Spleen (tissue), 11 donors: ENCODE data around the gene SLC2A11. TPM values are rescaled to one million over a fixed set of nuclear protein-coding genes. Genes with fewer than 3 reads are reported as not detected.

Experiments
- DNase-seq: peaks from one replicate; pipeline ENCODE4 v3.0.0-alpha.2; 2020
- H3K27ac ChIP-seq, 8 donors: fragments of 200-600 bp; sonication (generic) in 7 of 8; 1 replicate in 4 of 8; 2 replicates in 4 of 8; pipeline versions ENCODE4 v1.5.0 to v1.8.0; 2016 to 2021; ENCODE audit warnings: inconsistent platforms in 4 of 8, mild to moderate bottlenecking in 4 of 8, moderate library complexity in 1 of 8
- H3K27me3 ChIP-seq, 7 donors: fragments of 200-600 bp; sonication (generic) in 6 of 7; replicated peaks in 1 of 7; 1 replicate in 4 of 7; 2 replicates in 3 of 7; pipeline versions ENCODE4 v1.5.0 to v1.8.0; 2016 to 2021; ENCODE audit warnings: inconsistent platforms in 3 of 7, mild to moderate bottlenecking in 1 of 7
- H3K36me3 ChIP-seq, 6 donors: fragments of 200-600 bp; sonication (generic) in 5 of 6; 1 replicate in 4 of 6; 2 replicates in 2 of 6; pipeline versions ENCODE4 v1.5.0 to v1.8.0; 2016 to 2021; ENCODE audit warnings: inconsistent platforms in 2 of 6
- H3K4me1 ChIP-seq, 6 donors: fragments of 200-600 bp; sonication (generic) in 5 of 6; 1 replicate in 3 of 6; 2 replicates in 3 of 6; pipeline versions ENCODE4 v1.5.0 to v1.8.0; 2016 to 2021; ENCODE audit warnings: inconsistent platforms in 3 of 6
- H3K4me3 ChIP-seq, 8 donors: fragments of 200-600 bp; sonication (generic) in 7 of 8; 1 replicate in 4 of 8; 2 replicates in 4 of 8; pipeline versions ENCODE4 v1.5.0 to v1.8.0; 2016 to 2021; ENCODE audit warnings: inconsistent platforms in 4 of 8, mild to moderate bottlenecking in 4 of 8, moderate library complexity in 2 of 8
- H3K9me3 ChIP-seq, 8 donors: fragments of 200-600 bp; sonication (generic) in 7 of 8; 1 replicate in 4 of 8; 2 replicates in 4 of 8; pipeline versions ENCODE4 v1.5.0 to v1.8.0; 2016 to 2021; ENCODE audit warnings: inconsistent platforms in 4 of 8
- CTCF ChIP-seq, 11 experiments: fragments of 200-600 bp in 7 of 11; fragments of 450-650 bp in 4 of 11; sonication (generic) in 4 of 11; IDR thresholded peaks in 8 of 11; conservative IDR thresholded peaks in 3 of 11; 1 replicate in 7 of 11; 2 replicates in 4 of 11; pipeline versions ENCODE4 v1.4.0 to v1.8.0; 2016 to 2021; ENCODE audit warnings: antibody characterized with exemption in 11 of 11, inconsistent platforms in 4 of 11, mild to moderate bottlenecking in 1 of 11
- POLR2A ChIP-seq, 3 donors: fragments of 450-650 bp; IDR thresholded peaks; one replicate each; pipeline ENCODE4 v1.5.1; 2017; ENCODE audit warnings: antibody characterized with exemption in 3 of 3, mild to moderate bottlenecking in 1 of 3
- POLR2AphosphoS5 ChIP-seq, 3 donors: sonication (generic); formaldehyde crosslinking; IDR thresholded peaks; one replicate each; pipeline ENCODE4 v1.5.1; 2017; ENCODE audit warnings: antibody characterized with exemption in 3 of 3
- WGBS, 5 donors: extraction: QIAGEN DNeasy Blood & Tissue Kit in 3 of 5; methylation state at CpG; one replicate each; pipeline versions ENCODE4 v1.1.5 to v1.1.7; 2013 to 2018; 5-methylcytosine and 5-hydroxymethylcytosine counted together
- intact Hi-C: fragments of 100-400 bp; cut with DNase I; formaldehyde crosslinking; loops from one replicate; pipeline ENCODE4 v1.15.0; 2023; ENCODE audit warnings: low total_unique reads
- polyA plus RNA-seq, 3 donors: library from polyadenylated mRNA; stranded (reverse); fragments of 200-250 nt; gene quantifications; one replicate each; pipeline ENCODE4 v1.2.1, GENCODE V29; 2013
- total RNA-seq, 7 donors: library from RNA; depleted of rRNA in 3 of 7; stranded (reverse); fragments of >200 nt in 3 of 7; fragmentation: NEBNext Ultra II Directional in 4 of 7; extraction: Animal tissue kit (Norgen Biotek cat#: 25700) in 4 of 7; gene quantifications; one replicate each; pipeline versions ENCODE4 v1.1.0 to v1.2.1, GENCODE V29; 2016 to 2021
- donor health status: healthy with polysubstance abuse.
- donor health status: DM: no; HTN: no; CAD: no; lungs with moderate emphysema.
- donor health status: DM: no; HTN: no; CAD: no.
- donor health status: Bipolar disorder and iron deficiency.
- donor health status: healthy.
- donor health status: DM: no; HTN: no; CAD: no.
- donor health status: DM: yes; HTN: yes; CAD: no.

Gene SLC2A11
- total and polyA plus RNA-seq, 10 donors: 12.0 to 23.5 (median 16.5) TPM

DNA sequence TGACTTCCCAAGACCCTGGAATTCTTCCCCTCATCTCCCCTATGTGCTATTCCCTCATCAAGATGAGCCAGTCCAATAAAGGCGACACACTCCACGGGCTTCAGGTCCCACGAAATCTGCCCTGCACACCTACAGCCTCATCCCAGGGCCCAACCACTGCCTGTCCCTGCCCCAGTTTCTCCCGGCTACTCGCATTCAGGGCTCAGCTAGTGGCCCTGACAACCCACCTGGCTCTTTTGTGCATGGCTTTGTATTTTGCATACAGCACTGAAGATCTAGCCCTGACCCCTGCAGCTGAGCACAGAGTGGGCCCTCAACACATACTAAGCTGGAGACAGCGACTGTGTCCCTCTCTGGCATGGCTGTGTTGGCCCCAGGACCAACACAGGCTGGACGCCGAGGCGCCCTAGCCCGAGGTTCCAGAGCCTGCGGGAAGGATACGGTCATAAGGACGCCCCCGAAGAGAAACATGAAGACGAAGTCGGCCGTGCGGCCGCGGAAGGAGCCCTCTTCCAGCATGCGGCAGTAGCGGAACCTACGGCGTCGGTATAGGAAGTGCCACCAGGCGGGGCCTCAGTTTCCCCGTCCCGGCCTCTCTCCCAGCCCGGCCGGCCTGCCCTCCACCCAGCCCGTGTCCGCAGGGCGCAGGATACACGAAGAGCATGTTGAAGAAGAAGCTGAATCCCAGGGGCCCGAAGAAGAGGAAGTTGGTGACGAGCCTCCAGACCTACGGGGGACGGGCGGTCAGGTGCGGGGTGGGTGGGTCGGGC lies 19.6 kb upstream of the SLC2A11 start:
- Histone ChIP-seq H3K27ac (peak overlapping the region; percentile 17 to 86 (median 80)), H3K36me3 (peaks cover 0 to 41% (median 35%) of the 10 kb centered on the region in 6 donors), H3K4me1 (peaks cover 9 to 43% (median 33%) of the 10 kb centered on the region in 6 donors), H3K27me3 (no peaks in the 10 kb centered on the region), H3K4me3 (peak overlapping the region; percentile 53 to 86 (median 68)), H3K9me3 (no peaks in the 10 kb centered on the region)
- 16 to 32% (median 21%) methylated on average over 19 to 41 of the region's 41 CpGs for WGBS, 5 donors
- intact Hi-C loops: no loop called here
- no peak for TF ChIP-seq POLR2AphosphoS5 (IDR thresholded peaks at IDR 0.05)
- no peak for TF ChIP-seq POLR2A (IDR thresholded peaks at IDR 0.05)
- TF ChIP-seq CTCF (IDR thresholded peaks at IDR 0.05 in 8 of 11, conservative IDR thresholded peaks at IDR 0.05 in 3 of 11): no peak
- peak; percentile 88 for DNase-seq

DNA sequence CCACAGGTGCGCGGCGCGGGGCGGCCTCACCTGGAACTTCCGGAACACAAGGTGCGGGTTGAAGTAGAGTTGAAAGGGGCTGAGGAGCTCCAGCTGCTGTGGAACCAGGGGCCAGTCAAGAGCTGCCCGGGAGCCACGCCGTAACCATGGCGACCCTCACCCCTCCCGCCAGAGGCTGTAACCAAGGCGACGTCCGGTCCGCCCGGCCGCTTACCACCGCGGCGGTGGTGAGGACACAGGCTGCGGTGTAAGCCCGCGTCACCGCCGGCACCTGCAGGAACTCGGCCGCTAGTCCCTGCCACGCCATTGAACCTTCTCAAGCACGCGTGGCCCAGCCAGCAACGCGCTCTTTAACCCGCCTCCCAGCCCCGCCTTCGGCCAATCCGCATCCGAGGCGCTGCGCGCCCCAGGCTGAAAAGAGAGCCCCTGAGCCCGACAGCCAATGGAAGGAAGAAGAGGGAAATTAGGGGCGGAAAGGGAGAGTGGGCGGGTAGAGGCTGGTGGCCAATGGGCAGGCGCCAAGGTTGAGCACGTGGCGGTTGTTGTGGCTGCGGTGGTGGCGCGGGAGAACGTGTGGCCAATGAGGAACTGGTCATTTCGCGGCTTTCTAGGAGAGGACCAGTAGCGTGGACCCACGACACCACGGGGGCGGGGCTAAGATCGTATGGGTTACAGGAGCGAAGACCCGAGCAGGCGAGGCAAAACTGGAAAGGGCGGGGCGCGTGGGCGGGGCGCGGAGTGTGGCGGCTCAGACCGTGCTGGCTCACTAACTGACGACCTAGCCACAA lies 18.8 kb upstream of the SLC2A11 start, which contains the start of gene DERL3:
Gene DERL3 (minus strand): TSS at position 326 of the 788 bp plus-strand sequence. CDS start 19 bp downstream, at position 307.
- DNase-seq: peak; percentile 99
- intact Hi-C loops: no loop called here
- Histone ChIP-seq H3K4me3 (peak within 1 kb of the TSS; percentile 53 to 86 (median 68)), H3K4me1 (peaks cover 9 to 49% (median 39%) of the 10 kb centered on the region in 6 donors), H3K36me3 (peaks cover 0 to 33% (median 27%) of the 10 kb centered on the region in 6 donors), H3K27ac (peak within 1 kb of the TSS; percentile 17 to 86 (median 80)), H3K27me3 (no peaks in the 10 kb centered on the region), H3K9me3 (no peaks in the 10 kb centered on the region)
- 0 to 2% (median 1%) methylated on average over 40 to 70 of the region's 70 CpGs for WGBS, 5 donors
- TF ChIP-seq POLR2A (IDR thresholded peaks at IDR 0.05): no peak
- TF ChIP-seq CTCF (IDR thresholded peaks at IDR 0.05 in 8 of 11, conservative IDR thresholded peaks at IDR 0.05 in 3 of 11): peak in 4 of 11 experiments; percentile 16 to 33 (median 30)
- peak; percentile 73 to 83 (median 78) for TF ChIP-seq POLR2AphosphoS5 (IDR thresholded peaks at IDR 0.05)

GRCh38 chr22:23840026-23840425 lies 17.6 kb upstream of the SLC2A11 start:
- no peak for DNase-seq
- peaks cover 17 to 61% (median 50%) of the 10 kb centered on the region in 6 donors for H3K4me1 ChIP-seq
- no peak for TF ChIP-seq POLR2AphosphoS5 (IDR thresholded peaks at IDR 0.05)
- no peaks in the 10 kb centered on the region for H3K27me3 ChIP-seq
- peaks cover 0 to 22% (median 15%) of the 10 kb centered on the region in 6 donors for H3K36me3 ChIP-seq
- intact Hi-C loops: no loop called here
- peak overlapping the region in 2 of 8 donors; percentile 80 to 86 for H3K27ac ChIP-seq
- no peaks in the 10 kb centered on the region for H3K9me3 ChIP-seq
- 80 to 90% (median 83%) methylated on average over 7 of the region's 7 CpGs for WGBS, 5 donors
- H3K4me3 ChIP-seq: no peak overlapping the region

GRCh38 chr22:23841292-23841691 lies 16.4 kb upstream of the SLC2A11 start:
- H3K4me3 ChIP-seq: no peak overlapping the region
- TF ChIP-seq CTCF (IDR thresholded peaks at IDR 0.05 in 8 of 11, conservative IDR thresholded peaks at IDR 0.05 in 3 of 11): no peak
- TF ChIP-seq POLR2A (IDR thresholded peaks at IDR 0.05): no peak
- TF ChIP-seq POLR2AphosphoS5 (IDR thresholded peaks at IDR 0.05): no peak
- no peaks in the 10 kb centered on the region for H3K9me3 ChIP-seq
- H3K36me3 ChIP-seq: peaks cover 0 to 9% (median 3%) of the 10 kb centered on the region in 6 donors
- peaks cover 28 to 69% (median 62%) of the 10 kb centered on the region in 6 donors for H3K4me1 ChIP-seq
- H3K27ac ChIP-seq: no peak overlapping the region
- intact Hi-C loops: no loop called here
- WGBS, 5 donors: 85 to 94% (median 88%) methylated on average over 5 of the region's 5 CpGs
- no peak for DNase-seq
- H3K27me3 ChIP-seq: no peaks in the 10 kb centered on the region
